NCI-H774 (cell line): ENCODE results near the gene CLNK.
"Not testable (repeated sequence)": the region's sequence is repeated elsewhere in the genome, so short reads cannot be mapped to it uniquely, and the experiment has no call there.

Experiments used
- DNase-seq: peaks from one replicate; lab custom pipeline; 2025; lab: John Stamatoyannopoulos, UW

CLNK gene

GRCh38 chr4:10662937-10663336 lies 21.6 kb downstream of the CLNK start:
- no peak for DNase-seq

GRCh38 chr4:10661047-10661446 lies 23.5 kb downstream of the CLNK start:
- DNase-seq = no peak

GRCh38 chr4:10659251-10659650 lies 25.3 kb downstream of the CLNK start:
- DNase-seq = no peak

GRCh38 chr4:10656988-10657387 lies 27.6 kb downstream of the CLNK start:
- no peak for DNase-seq

GRCh38 chr4:10656420-10656819 lies 28.1 kb downstream of the CLNK start:
- no peak for DNase-seq

GRCh38 chr4:10655968-10656367 lies 28.6 kb downstream of the CLNK start:
- DNase-seq = no peak

GRCh38 chr4:10648479-10648878 lies 36.1 kb downstream of the CLNK start:
- no peak for DNase-seq

- no peak for DNase-seq
These were observed 36.7 kb downstream of the CLNK start for GRCh38 chr4:10647846-10648245.

- DNase-seq = no peak
These were observed 40.8 kb downstream of the CLNK start for GRCh38 chr4:10643600-10644425.

GRCh38 chr4:10640561-10641201 lies 43.9 kb downstream of the CLNK start:
- DNase-seq = no peak

- DNase-seq = no peak
These were observed 44.9 kb downstream of the CLNK start for GRCh38 chr4:10639664-10640063.

GRCh38 chr4:10639100-10639499 lies 45.5 kb downstream of the CLNK start:
- no peak for DNase-seq

- no peak for DNase-seq
These were observed 49.5 kb downstream of the CLNK start for GRCh38 chr4:10635091-10635490.

GRCh38 chr4:10629394-10629793 lies 55.2 kb downstream of the CLNK start:
- no peak for DNase-seq

GRCh38 chr4:10625131-10625530 lies 59.4 kb downstream of the CLNK start:
- peak; percentile 78 for DNase-seq

GRCh38 chr4:10623862-10624261 lies 60.7 kb downstream of the CLNK start:
- DNase-seq = no peak

GRCh38 chr4:10623241-10623640 lies 61.3 kb downstream of the CLNK start:
- no peak for DNase-seq

- DNase-seq = no peak
These were observed 61.8 kb downstream of the CLNK start for GRCh38 chr4:10622728-10623127.

GRCh38 chr4:10620935-10621488 lies 63.6 kb downstream of the CLNK start:
- no peak for DNase-seq

- no peak for DNase-seq
These were observed 64.7 kb downstream of the CLNK start for GRCh38 chr4:10619855-10620254.

- DNase-seq = peak; percentile 80
These were observed 65.3 kb downstream of the CLNK start for GRCh38 chr4:10619220-10619619.

- not testable (repeated sequence) for DNase-seq
These were observed 69.6 kb downstream of the CLNK start for GRCh38 chr4:10614926-10615325.

GRCh38 chr4:10613926-10614478 lies 70.6 kb downstream of the CLNK start:
- DNase-seq = no peak
